ENCODE data around the gene RAP1GAP. TPM values are rescaled to one million over a fixed set of nuclear protein-coding genes. Genes with fewer than 3 reads are reported as not detected.
"Not testable (repeated sequence)": the region's sequence is repeated elsewhere in the genome, so short reads cannot be mapped to it uniquely, and the experiment has no call there.

The RAP1GAP gene
- total and polyA plus RNA-seq, 2 donors = 2.1 to 4.0 TPM

GRCh38 chr1:21640653-21641052, 28.5 kb downstream of the RAP1GAP start:
- Histone ChIP-seq H3K4me1 (ENCODE audit: insufficient read depth) (no peaks in the 10 kb centered on the region), H3K4me3 (ENCODE audit: low read depth, low read length) (no peak overlapping the region), H3K27ac (ENCODE audit: low read depth) (no peak overlapping the region), H3K36me3 (ENCODE audit: insufficient read depth) (no peaks in the 10 kb centered on the region)
- WGBS = 91% methylated on average over 6 of the region's 6 CpGs
- no peak for DNase-seq (ENCODE audit: extremely low spot score)

- Histone ChIP-seq H3K27ac (ENCODE audit: low read depth) (no peak overlapping the region), H3K36me3 (ENCODE audit: insufficient read depth) (no peaks in the 10 kb centered on the region), H3K4me1 (ENCODE audit: insufficient read depth) (no peaks in the 10 kb centered on the region), H3K4me3 (ENCODE audit: low read depth, low read length) (no peak overlapping the region)
- 36% methylated on average over 24 of the region's 24 CpGs for WGBS
- no peak for DNase-seq (ENCODE audit: extremely low spot score)
Measured at GRCh38 chr1:21639594-21640041, 29.5 kb downstream of the RAP1GAP start.

- Histone ChIP-seq H3K4me1 (ENCODE audit: insufficient read depth) (no peaks in the 10 kb centered on the region), H3K36me3 (ENCODE audit: insufficient read depth) (no peaks in the 10 kb centered on the region), H3K4me3 (ENCODE audit: low read depth, low read length) (no peak overlapping the region), H3K27ac (ENCODE audit: low read depth) (no peak overlapping the region)
- 44% methylated on average over 10 of the region's 10 CpGs for WGBS
- no peak for DNase-seq (ENCODE audit: extremely low spot score)
Measured at GRCh38 chr1:21638531-21639341, 30.4 kb downstream of the RAP1GAP start.

- 85% methylated on average over 6 of the region's 6 CpGs for WGBS
- DNase-seq (ENCODE audit: extremely low spot score) = no peak
- H3K4me3 ChIP-seq (ENCODE audit: low read depth, low read length) = no peak overlapping the region
- no peak overlapping the region for H3K27ac ChIP-seq (ENCODE audit: low read depth)
- H3K36me3 ChIP-seq (ENCODE audit: insufficient read depth) = no peaks in the 10 kb centered on the region
- H3K4me1 ChIP-seq (ENCODE audit: insufficient read depth) = no peaks in the 10 kb centered on the region
Measured at GRCh38 chr1:21637514-21637913, 31.6 kb downstream of the RAP1GAP start.

GRCh38 chr1:21636029-21636428, 33.1 kb downstream of the RAP1GAP start:
- WGBS = 97% methylated on average over 2 of the region's 2 CpGs
- no peak for DNase-seq (ENCODE audit: extremely low spot score)
- no peaks in the 10 kb centered on the region for H3K4me1 ChIP-seq (ENCODE audit: insufficient read depth)
- no peak overlapping the region for H3K27ac ChIP-seq (ENCODE audit: low read depth)
- no peaks in the 10 kb centered on the region for H3K36me3 ChIP-seq (ENCODE audit: insufficient read depth)
- no peak overlapping the region for H3K4me3 ChIP-seq (ENCODE audit: low read depth, low read length)

GRCh38 chr1:21634806-21635535, 34.2 kb downstream of the RAP1GAP start:
- DNase-seq (ENCODE audit: extremely low spot score) = no peak
- WGBS = 71% methylated on average over 12 of the region's 12 CpGs
- Histone ChIP-seq H3K36me3 (ENCODE audit: insufficient read depth) (no peaks in the 10 kb centered on the region), H3K4me1 (ENCODE audit: insufficient read depth) (no peaks in the 10 kb centered on the region), H3K27ac (ENCODE audit: low read depth) (no peak overlapping the region), H3K4me3 (ENCODE audit: low read depth, low read length) (no peak overlapping the region)

GRCh38 chr1:21633992-21634805, 35.0 kb downstream of the RAP1GAP start:
- Histone ChIP-seq H3K36me3 (ENCODE audit: insufficient read depth) (no peaks in the 10 kb centered on the region), H3K4me3 (ENCODE audit: low read depth, low read length) (no peak overlapping the region), H3K4me1 (ENCODE audit: insufficient read depth) (no peaks in the 10 kb centered on the region), H3K27ac (ENCODE audit: low read depth) (no peak overlapping the region)
- 78% methylated on average over 18 of the region's 18 CpGs for WGBS
- no peak for DNase-seq (ENCODE audit: extremely low spot score)

GRCh38 chr1:21633141-21633755, 35.9 kb downstream of the RAP1GAP start:
- Histone ChIP-seq H3K36me3 (ENCODE audit: insufficient read depth) (no peaks in the 10 kb centered on the region), H3K27ac (ENCODE audit: low read depth) (no peak overlapping the region), H3K4me3 (ENCODE audit: low read depth, low read length) (no peak overlapping the region), H3K4me1 (ENCODE audit: insufficient read depth) (no peaks in the 10 kb centered on the region)
- WGBS = 73% methylated on average over 7 of the region's 7 CpGs
- no peak for DNase-seq (ENCODE audit: extremely low spot score)

GRCh38 chr1:21631944-21632887, 36.9 kb downstream of the RAP1GAP start:
- Histone ChIP-seq H3K4me1 (ENCODE audit: insufficient read depth) (no peaks in the 10 kb centered on the region), H3K4me3 (ENCODE audit: low read depth, low read length) (no peak overlapping the region), H3K27ac (ENCODE audit: low read depth) (no peak overlapping the region), H3K36me3 (ENCODE audit: insufficient read depth) (no peaks in the 10 kb centered on the region)
- no peak for DNase-seq (ENCODE audit: extremely low spot score)
- WGBS = 49% methylated on average over 19 of the region's 19 CpGs

- WGBS = 93% methylated on average over 8 of the region's 8 CpGs
- not testable (repeated sequence) for H3K4me3 ChIP-seq (ENCODE audit: low read depth, low read length); H3K36me3 ChIP-seq (ENCODE audit: insufficient read depth); H3K27ac ChIP-seq (ENCODE audit: low read depth); H3K4me1 ChIP-seq (ENCODE audit: insufficient read depth); DNase-seq (ENCODE audit: extremely low spot score)
Measured at GRCh38 chr1:21631590-21631943, 37.6 kb downstream of the RAP1GAP start.

- WGBS = 36% methylated on average over 13 of the region's 13 CpGs
- H3K27ac ChIP-seq (ENCODE audit: low read depth) = no peak overlapping the region
- H3K4me3 ChIP-seq (ENCODE audit: low read depth, low read length) = no peak overlapping the region
- DNase-seq (ENCODE audit: extremely low spot score) = no peak
- H3K4me1 ChIP-seq (ENCODE audit: insufficient read depth) = no peaks in the 10 kb centered on the region
- no peaks in the 10 kb centered on the region for H3K36me3 ChIP-seq (ENCODE audit: insufficient read depth)
Measured at GRCh38 chr1:21630571-21631343, 38.4 kb downstream of the RAP1GAP start.

GRCh38 chr1:21629971-21630370, 39.2 kb downstream of the RAP1GAP start:
- WGBS = 94% methylated on average over 4 of the region's 4 CpGs
- DNase-seq (ENCODE audit: extremely low spot score) = no peak

More at GRCh38 chr1:21629971-21630370, 39.2 kb downstream of the RAP1GAP start:
- Histone ChIP-seq H3K27ac (ENCODE audit: low read depth) (no peak overlapping the region), H3K4me3 (ENCODE audit: low read depth, low read length) (no peak overlapping the region), H3K4me1 (ENCODE audit: insufficient read depth) (no peaks in the 10 kb centered on the region), H3K36me3 (ENCODE audit: insufficient read depth) (no peaks in the 10 kb centered on the region)
